Panc1 (cell line): ENCODE results near the gene SGCG. TPM values are rescaled to one million over a fixed set of nuclear protein-coding genes. Genes with fewer than 3 reads are reported as not detected.

ENCODE experiments used
- ATAC-seq: fragments of 200-7000 bp; cut with Tn5 transposase; 2 replicates; pipeline ENCODE4 v1.9.1; 2020; ENCODE audit warnings: mild to moderate bottlenecking, moderate library complexity
- BruUV-seq: library from RNA; stranded (reverse); fragments of 400-500 nt; replicated peaks from 2 replicates; lab custom pipeline; 2021; lab: Mats Ljungman, UMichigan
- CTCF ChIA-PET: fragments of 300-600 bp; sonication (Branson Sonifier 250); formaldehyde crosslinking; loops from one replicate; lab custom pipeline; 2022; ENCODE audit warnings: antibody characterized with exemption; lab: Charles Lee
- POLR2A ChIA-PET: fragments of 300-600 bp; sonication (Branson Sonifier 250); formaldehyde crosslinking; loops from one replicate; lab custom pipeline; 2022; ENCODE audit warnings: antibody characterized with exemption; lab: Charles Lee
- DNase-seq: peaks from one replicate; pipeline ENCODE4 v3.0.0-alpha.2; 2010; ENCODE audit warnings: low read depth, low spot score
- H3K27ac ChIP-seq: 2 replicates; pipeline ENCODE4 v1.5.1; 2011; ENCODE audit warnings: mild to moderate bottlenecking, low read length, inconsistent platforms
- H3K27me3 ChIP-seq: fragments of 200-500 bp; sonication (Bioruptor generic); 2 replicates; pipeline ENCODE4 v1.6.0; 2014; ENCODE audit warnings: low read length, inconsistent platforms; ENCODE audit not compliant: control insufficient read depth, insufficient read depth
- H3K36me3 ChIP-seq: fragments of 200-500 bp; sonication (Bioruptor generic); 2 replicates; pipeline ENCODE4 v1.5.1; 2014; ENCODE audit warnings: inconsistent platforms, mild to moderate bottlenecking, low read length, moderate library complexity; ENCODE audit not compliant: control insufficient read depth, insufficient read depth
- H3K4me1 ChIP-seq: 2 replicates; pipeline ENCODE4 v1.5.1; 2011; ENCODE audit warnings: inconsistent platforms, mild to moderate bottlenecking, low read length, moderate library complexity; ENCODE audit not compliant: control insufficient read depth, insufficient read depth
- H3K4me3 ChIP-seq, 2 experiments: 2 replicates each; pipeline ENCODE4 v1.5.1; 2011 to 2012; ENCODE audit warnings: low read depth in 2 of 2, low read length in 2 of 2, mild to moderate bottlenecking in 2 of 2, inconsistent platforms in 1 of 2, moderate library complexity in 1 of 2
- H3K9me3 ChIP-seq: fragments of 200-500 bp; sonication (Bioruptor generic); 2 replicates; pipeline ENCODE4 v1.5.1; 2014; ENCODE audit warnings: low read depth, mild to moderate bottlenecking, inconsistent platforms, low read length, moderate library complexity; ENCODE audit not compliant: control insufficient read depth, insufficient read depth
- CTCF ChIP-seq: fragments of 450-650 bp; IDR thresholded peaks from 2 replicates; pipeline ENCODE4 v1.5.1; 2017; ENCODE audit warnings: mild to moderate bottlenecking
- POLR2AphosphoS5 ChIP-seq: IDR thresholded peaks from 2 replicates; pipeline ENCODE4 v1.6.1; 2012; ENCODE audit warnings: mild to moderate bottlenecking, low read depth, low read length, moderate library complexity
- REST ChIP-seq, 2 experiments: IDR thresholded peaks; 2 replicates each; pipeline ENCODE4 v1.6.1; 2011 to 2012; ENCODE audit warnings: low read depth in 2 of 2, control low read depth in 1 of 2, low read length in 1 of 2, mild to moderate bottlenecking in 1 of 2, moderate library complexity in 1 of 2; ENCODE audit not compliant: insufficient read depth in 1 of 2
- SIN3A ChIP-seq: IDR thresholded peaks from 2 replicates; pipeline ENCODE4 v1.6.1; 2012; ENCODE audit warnings: low read depth, mild to moderate bottlenecking, low read length, moderate library complexity, borderline replicate concordance; ENCODE audit not compliant: insufficient read depth
- TCF7L2 ChIP-seq: IDR thresholded peaks from 2 replicates; pipeline ENCODE4 v1.6.1; 2011; ENCODE audit warnings: mild to moderate bottlenecking, low read depth, low read length, inconsistent platforms
- in situ Hi-C: cut with HindIII; loops from 2 replicates; pipeline ENCODE4 v1.10.0; 2016; ENCODE audit warnings: low sequenced_read_pairs, low pct_unique_long_range_greater_than_20kb
- intact Hi-C: fragments of 100-400 bp; cut with micrococcal nuclease; formaldehyde crosslinking; loops from one replicate; pipeline ENCODE4 v1.10.0; 2022; ENCODE audit not compliant: unreplicated experiment
- total RNA-seq: library from RNA; stranded (reverse); gene quantifications from one replicate; pipeline ENCODE4 v1.2.1, GENCODE V29; 2021; ENCODE audit not compliant: unreplicated experiment

SGCG gene
- total RNA-seq, 1 experiment from 2014 or later = not detected

DNA sequence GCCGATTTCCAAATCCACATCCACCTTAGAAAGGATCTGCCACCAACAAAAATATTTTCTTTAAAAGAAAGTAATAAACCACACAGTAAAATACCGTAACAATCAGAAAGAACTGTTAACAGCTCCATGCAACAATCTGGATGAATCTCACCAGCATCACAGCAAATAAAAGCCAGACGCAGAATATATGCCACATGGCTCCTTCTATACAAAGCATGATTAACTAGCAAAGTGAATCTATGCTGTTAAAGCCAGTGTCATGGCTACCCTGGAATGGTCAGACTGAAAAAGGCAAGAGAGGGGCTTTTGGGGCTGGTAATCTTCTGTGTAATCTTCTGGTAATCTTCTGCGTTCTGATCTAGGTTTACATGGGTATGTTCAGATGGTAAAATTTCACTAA is 171.4 kb downstream of the SGCG start:
- H3K4me3 ChIP-seq = no peak overlapping the region
- POLR2A ChIA-PET = no interaction called here
- in situ Hi-C loops = no loop called here
- ATAC-seq (no peak), DNase-seq (no peak)
- H3K9me3 ChIP-seq = no peaks in the 10 kb centered on the region
- intact Hi-C loops = no loop called here
- BruUV-seq = no TSS peak
- no peaks in the 10 kb centered on the region for H3K27me3 ChIP-seq
- no peaks in the 10 kb centered on the region for H3K4me1 ChIP-seq
- H3K27ac ChIP-seq = no peak overlapping the region
- no peak for TF ChIP-seq TCF7L2
- CTCF ChIA-PET = no interaction called here
- no peaks in the 10 kb centered on the region; the same call in 1 of the 2 replicates for H3K36me3 ChIP-seq

DNA sequence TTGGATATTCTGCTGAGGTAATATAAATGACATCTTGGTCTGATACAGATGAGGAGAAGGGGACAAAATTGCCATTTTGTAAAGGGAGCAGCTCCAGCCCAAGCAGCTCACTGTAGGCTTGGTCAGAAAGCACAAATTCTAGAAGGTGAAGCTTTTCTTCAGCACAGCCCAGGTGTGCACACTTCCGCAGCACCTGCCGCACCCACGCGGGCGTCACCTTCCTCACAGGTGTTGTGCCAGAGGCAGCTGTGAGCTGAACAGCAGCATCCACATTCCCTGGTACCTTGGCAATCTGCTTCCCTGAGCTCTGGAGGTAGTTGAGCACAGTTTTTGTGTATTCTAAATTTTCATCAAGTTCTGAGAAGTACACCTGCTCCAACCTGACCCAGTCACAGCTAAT is 173.7 kb downstream of the SGCG start:
- Histone ChIP-seq H3K4me1 (no peaks in the 10 kb centered on the region), H3K27ac (no peak overlapping the region), H3K9me3 (no peaks in the 10 kb centered on the region), H3K36me3 (peaks cover 5% of the 10 kb centered on the region; the same call in 1 of the 2 replicates), H3K27me3 (no peaks in the 10 kb centered on the region), H3K4me3 (no peak overlapping the region)
- CTCF ChIA-PET = no interaction called here
- POLR2A ChIA-PET = no interaction called here
- in situ Hi-C loops = no loop called here
- intact Hi-C loops = no loop called here
- ATAC-seq (no peak), DNase-seq (no peak)
- BruUV-seq = TSS peak; percentile 53
- TF ChIP-seq POLR2AphosphoS5 (no peak), CTCF (no peak), SIN3A (no peak)

- H3K36me3 ChIP-seq = peaks cover 5% of the 10 kb centered on the region; the same call in 1 of the 2 replicates
- no peak for DNase-seq
- in situ Hi-C loops = no loop called here
- BruUV-seq = no TSS peak
- ChIA-PET CTCF (no interaction called here), POLR2A (no interaction called here)
- no peaks in the 10 kb centered on the region for H3K4me1 ChIP-seq
- no peak for TF ChIP-seq POLR2AphosphoS5
- TF ChIP-seq CTCF = no peak
- no peak for TF ChIP-seq SIN3A
- no peak for TF ChIP-seq REST (IDR thresholded peaks at IDR 0.05; ENCODE audit: insufficient read depth in 1 of 2, low read depth in 2 of 2, low read length in 1 of 2)
- TF ChIP-seq TCF7L2 = no peak
- no peak for ATAC-seq
- H3K27me3 ChIP-seq = no peaks in the 10 kb centered on the region
- intact Hi-C loops = no loop called here
- H3K4me3 ChIP-seq = no peak overlapping the region
- H3K27ac ChIP-seq = no peak overlapping the region
- H3K9me3 ChIP-seq = no peaks in the 10 kb centered on the region
Observed at GRCh38 chr13:23356368-23356767, 175.6 kb downstream of the SGCG start.
